Keratinocyte (primary cell): ENCODE measurements around the gene USP10. TPM values are rescaled to one million over a fixed set of nuclear protein-coding genes. Genes with fewer than 3 reads are reported as not detected.

ENCODE experiments used
- DNase-seq: peaks from one replicate; pipeline ENCODE4 v3.0.0-alpha.2; 2011; ENCODE audit warnings: low read depth, missing footprints, low spot score
- FAIRE-seq: peaks from 2 replicates; lab custom pipeline; 2011; peaks lifted over from hg19 to GRCh38; lab: Jason Lieb, UNC
- H2AFZ ChIP-seq: 2 replicates; pipeline ENCODE4 v1.6.0; 2012; ENCODE audit warnings: low read length, control low read depth, inconsistent platforms; ENCODE audit not compliant: control insufficient read depth
- H3K27ac ChIP-seq: 2 replicates; pipeline ENCODE4 v1.5.1; 2011; ENCODE audit warnings: low read length; ENCODE audit not compliant: control insufficient read depth, insufficient read depth
- H3K27me3 ChIP-seq: 3 replicates; pipeline ENCODE4 v1.6.0; 2011; ENCODE audit warnings: low read length; ENCODE audit not compliant: control insufficient read depth, insufficient read depth; ENCODE audit errors: extremely low read depth
- H3K36me3 ChIP-seq, 2 experiments: 2 replicates in 1 of 2; 3 replicates in 1 of 2; pipeline ENCODE4 v1.5.1; 2011; ENCODE audit warnings: low read length in 2 of 2, mild to moderate bottlenecking in 1 of 2; ENCODE audit not compliant: control insufficient read depth in 2 of 2, insufficient read depth in 2 of 2; ENCODE audit errors: extremely low read depth in 1 of 2
- H3K4me1 ChIP-seq: 3 replicates; pipeline ENCODE4 v1.5.1; 2011; ENCODE audit warnings: low read length; ENCODE audit not compliant: control insufficient read depth, insufficient read depth; ENCODE audit errors: extremely low read depth
- H3K4me2 ChIP-seq: 3 replicates; pipeline ENCODE4 v1.6.0; 2011; ENCODE audit warnings: low read depth, low read length; ENCODE audit not compliant: control insufficient read depth, insufficient read depth; ENCODE audit errors: extremely low read depth
- H3K4me3 ChIP-seq, 3 experiments: fragments of 200-600 bp in 1 of 3; sonication (generic) in 1 of 3; 2 replicates in 2 of 3; 3 replicates in 1 of 3; pipeline ENCODE4 v1.5.1; 2011 to 2016; ENCODE audit warnings: low read length in 3 of 3, mild to moderate bottlenecking in 3 of 3, control low read depth in 2 of 3, inconsistent platforms in 1 of 3, low read depth in 1 of 3, mixed read lengths in 1 of 3, mixed run types in 1 of 3, moderate library complexity in 1 of 3; ENCODE audit not compliant: control insufficient read depth in 2 of 3, insufficient read depth in 2 of 3; ENCODE audit errors: extremely low read depth in 1 of 3
- H3K79me2 ChIP-seq: 2 replicates; pipeline ENCODE4 v1.6.0; 2012; ENCODE audit warnings: low read length; ENCODE audit not compliant: control insufficient read depth, insufficient read depth
- H3K9ac ChIP-seq: 3 replicates; pipeline ENCODE4 v1.6.0; 2011; ENCODE audit warnings: low read length; ENCODE audit not compliant: control insufficient read depth, insufficient read depth; ENCODE audit errors: extremely low read depth
- H3K9me1 ChIP-seq: 3 replicates; pipeline ENCODE4 v1.6.0; 2011; ENCODE audit warnings: low read length; ENCODE audit not compliant: control insufficient read depth, insufficient read depth; ENCODE audit errors: extremely low read depth
- H3K9me3 ChIP-seq: 2 replicates; pipeline ENCODE4 v1.5.1; 2012; ENCODE audit warnings: low read depth, low read length; ENCODE audit not compliant: control insufficient read depth
- H4K20me1 ChIP-seq: 3 replicates; pipeline ENCODE4 v1.6.0; 2011; ENCODE audit warnings: low read length; ENCODE audit not compliant: control insufficient read depth, insufficient read depth; ENCODE audit errors: extremely low read depth
- CTCF ChIP-seq, 3 experiments: IDR thresholded peaks in 1 of 3; conservative IDR thresholded peaks in 1 of 3; optimal IDR thresholded peaks in 1 of 3; 2 replicates in 2 of 3; 3 replicates in 1 of 3; pipeline versions ENCODE3 to v1.5.1; 2011; ENCODE audit warnings: low read length in 3 of 3, mild to moderate bottlenecking in 3 of 3, moderate library complexity in 2 of 3, control low read depth in 1 of 3, inconsistent platforms in 1 of 3; ENCODE audit not compliant: insufficient read depth in 2 of 3; ENCODE audit errors: extremely low read depth in 1 of 3
- EZH2 ChIP-seq: IDR thresholded peaks from one replicate; pipeline ENCODE4 v1.6.1; 2012; ENCODE audit warnings: inconsistent platforms, mild to moderate bottlenecking, low read length, moderate library complexity
- dilution Hi-C: fragments of 300-500 bp; cut with MboI; formaldehyde crosslinking; loops from one replicate; pipeline ENCODE4 v1.7.0; 2020; ENCODE audit warnings: low sequenced_read_pairs; ENCODE audit not compliant: extremely low pct_ligation_motif_present
- polyA plus RNA-seq, 5 experiments: library from polyadenylated mRNA; depleted of rRNA in 3 of 5; stranded (reverse) in 3 of 5; stranded (forward) in 1 of 5; unstranded in 1 of 5; fragments of >200 nt; gene quantifications; 1 replicate in 1 of 5; 2 replicates in 3 of 5; 3 replicates in 1 of 5; pipeline versions ENCODE4 v1.2.1 to v1.2.3, GENCODE V29; 2011 to 2012; ENCODE audit warnings: missing spikeins in 2 of 5, low read depth in 1 of 5, low replicate concordance in 1 of 5

The USP10 gene
- polyA plus RNA-seq, 1 donor (not counting 4 experiments of a cell fraction or from before 2014, with no cell fraction given) = 92.0 TPM

GRCh38 chr16:84737192-84738011, 37.6 kb downstream of the USP10 start:
- TF ChIP-seq CTCF (optimal IDR thresholded peaks at IDR 0.05 in 1 of 3, IDR thresholded peaks at IDR 0.05 in 1 of 3, conservative IDR thresholded peaks at IDR 0.05 in 1 of 3; ENCODE audit: extremely low read depth in 1 of 3, insufficient read depth in 2 of 3, low read length in 3 of 3) = no peak
- no peak for TF ChIP-seq EZH2

GRCh38 chr16:84738255-84739038, 38.6 kb downstream of the USP10 start:
- FAIRE-seq (no peak), DNase-seq (no peak)
- TF ChIP-seq EZH2 (no peak), CTCF (optimal IDR thresholded peaks at IDR 0.05 in 1 of 3, IDR thresholded peaks at IDR 0.05 in 1 of 3, conservative IDR thresholded peaks at IDR 0.05 in 1 of 3; ENCODE audit: extremely low read depth in 1 of 3, insufficient read depth in 2 of 3, low read length in 3 of 3) (peak; percentile 88 to 98 (median 97))
- Histone ChIP-seq H3K9me1 (no peaks in the 10 kb centered on the region), H3K36me3 (peaks cover 13 to 35% of the 10 kb centered on the region in 2 experiments), H3K79me2 (peaks cover 92% of the 10 kb centered on the region), H3K27ac (peak overlapping the region; percentile 25), H4K20me1 (peaks cover 23% of the 10 kb centered on the region), H3K27me3 (no peaks in the 10 kb centered on the region), H3K9me3 (no peaks in the 10 kb centered on the region), H3K9ac (no peak overlapping the region), H3K4me3 (no peak overlapping the region), H3K4me2 (peak overlapping the region; percentile 39), H3K4me1 (peaks cover 50% of the 10 kb centered on the region), H2AFZ (no peak overlapping the region)
- dilution Hi-C loops = no loop called here

More at GRCh38 chr16:84737192-84738011, 37.6 kb downstream of the USP10 start:
- peaks cover 13 to 32% of the 10 kb centered on the region in 2 experiments for H3K36me3 ChIP-seq
- no peak for DNase-seq
- no peaks in the 10 kb centered on the region for H3K27me3 ChIP-seq
- H3K9me1 ChIP-seq = no peaks in the 10 kb centered on the region
- no peak overlapping the region for H3K4me2 ChIP-seq
- H4K20me1 ChIP-seq = peaks cover 23% of the 10 kb centered on the region
- H3K9ac ChIP-seq = peak overlapping the region; percentile 11
- no peak overlapping the region for H2AFZ ChIP-seq
- dilution Hi-C loops = no loop called here
- FAIRE-seq = no peak
- no peak overlapping the region for H3K4me3 ChIP-seq
- peaks cover 90% of the 10 kb centered on the region for H3K79me2 ChIP-seq
- peaks cover 60% of the 10 kb centered on the region for H3K4me1 ChIP-seq
- H3K9me3 ChIP-seq = no peaks in the 10 kb centered on the region
- H3K27ac ChIP-seq = peak overlapping the region; percentile 22
